Keratinocyte (primary cell): ENCODE results near the gene TOGARAM1.

Source experiments
- EZH2 ChIP-seq: IDR thresholded peaks from one replicate; pipeline ENCODE4 v1.6.1; 2012; ENCODE audit warnings: inconsistent platforms, mild to moderate bottlenecking, low read length, moderate library complexity
- TF ChIP-seq, protein P1 (sequence below), 3 experiments: IDR thresholded peaks in 1 of 3; conservative IDR thresholded peaks in 1 of 3; optimal IDR thresholded peaks in 1 of 3; 2 replicates in 2 of 3; 3 replicates in 1 of 3; pipeline versions ENCODE3 to v1.5.1; 2011; ENCODE audit warnings: low read length in 3 of 3, mild to moderate bottlenecking in 3 of 3, moderate library complexity in 2 of 3, control low read depth in 1 of 3, inconsistent platforms in 1 of 3; ENCODE audit not compliant: insufficient read depth in 2 of 3; ENCODE audit errors: extremely low read depth in 1 of 3

DNA sequence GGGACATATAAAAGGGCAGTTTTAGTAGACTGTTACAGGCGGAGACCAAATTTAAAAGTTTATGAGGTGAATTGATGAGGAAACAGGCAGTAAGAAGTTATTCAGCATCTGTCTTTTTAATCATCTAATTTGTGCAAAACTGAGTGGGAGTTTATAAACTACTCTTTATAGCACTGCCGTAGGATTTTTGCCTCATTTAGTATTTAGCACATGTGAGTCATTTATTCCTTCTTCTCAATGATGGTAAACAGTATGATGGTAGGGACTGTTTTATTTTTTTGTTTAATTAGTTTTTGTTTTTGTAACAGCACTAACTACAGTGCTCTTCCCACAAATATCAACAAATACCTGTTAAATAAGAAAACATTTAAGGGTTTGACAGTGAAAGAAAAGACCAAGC lies 20.6 kb downstream of the TOGARAM1 start:
- TF ChIP-seq, protein P1, sequence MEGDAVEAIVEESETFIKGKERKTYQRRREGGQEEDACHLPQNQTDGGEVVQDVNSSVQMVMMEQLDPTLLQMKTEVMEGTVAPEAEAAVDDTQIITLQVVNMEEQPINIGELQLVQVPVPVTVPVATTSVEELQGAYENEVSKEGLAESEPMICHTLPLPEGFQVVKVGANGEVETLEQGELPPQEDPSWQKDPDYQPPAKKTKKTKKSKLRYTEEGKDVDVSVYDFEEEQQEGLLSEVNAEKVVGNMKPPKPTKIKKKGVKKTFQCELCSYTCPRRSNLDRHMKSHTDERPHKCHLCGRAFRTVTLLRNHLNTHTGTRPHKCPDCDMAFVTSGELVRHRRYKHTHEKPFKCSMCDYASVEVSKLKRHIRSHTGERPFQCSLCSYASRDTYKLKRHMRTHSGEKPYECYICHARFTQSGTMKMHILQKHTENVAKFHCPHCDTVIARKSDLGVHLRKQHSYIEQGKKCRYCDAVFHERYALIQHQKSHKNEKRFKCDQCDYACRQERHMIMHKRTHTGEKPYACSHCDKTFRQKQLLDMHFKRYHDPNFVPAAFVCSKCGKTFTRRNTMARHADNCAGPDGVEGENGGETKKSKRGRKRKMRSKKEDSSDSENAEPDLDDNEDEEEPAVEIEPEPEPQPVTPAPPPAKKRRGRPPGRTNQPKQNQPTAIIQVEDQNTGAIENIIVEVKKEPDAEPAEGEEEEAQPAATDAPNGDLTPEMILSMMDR (optimal IDR thresholded peaks at IDR 0.05 in 1 of 3, IDR thresholded peaks at IDR 0.05 in 1 of 3, conservative IDR thresholded peaks at IDR 0.05 in 1 of 3; ENCODE audit: extremely low read depth in 1 of 3, insufficient read depth in 2 of 3, low read length in 3 of 3) = no peak
- no peak for TF ChIP-seq EZH2
